ENCODE results near the gene TLR10.

DNA sequence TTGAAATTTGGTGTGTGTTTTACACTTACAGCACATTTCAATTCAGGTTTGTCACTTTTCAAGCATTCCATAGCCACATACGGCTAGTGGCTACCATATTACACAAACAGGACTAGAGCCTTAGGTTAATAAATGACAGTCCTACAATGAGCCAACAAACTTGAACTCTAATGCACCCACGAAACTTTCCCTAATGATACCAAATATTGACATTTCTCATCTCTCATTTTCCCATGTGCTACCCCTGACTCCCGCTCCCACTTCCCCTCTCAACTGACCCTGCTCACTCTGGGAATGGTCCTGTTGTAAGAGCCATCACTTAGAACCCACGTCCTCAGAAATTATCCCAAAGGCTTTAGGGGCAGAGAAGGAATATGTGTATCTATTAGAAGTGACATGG is 4.9 kb upstream of the TLR10 start:
- TF ChIP-seq, protein P1, sequence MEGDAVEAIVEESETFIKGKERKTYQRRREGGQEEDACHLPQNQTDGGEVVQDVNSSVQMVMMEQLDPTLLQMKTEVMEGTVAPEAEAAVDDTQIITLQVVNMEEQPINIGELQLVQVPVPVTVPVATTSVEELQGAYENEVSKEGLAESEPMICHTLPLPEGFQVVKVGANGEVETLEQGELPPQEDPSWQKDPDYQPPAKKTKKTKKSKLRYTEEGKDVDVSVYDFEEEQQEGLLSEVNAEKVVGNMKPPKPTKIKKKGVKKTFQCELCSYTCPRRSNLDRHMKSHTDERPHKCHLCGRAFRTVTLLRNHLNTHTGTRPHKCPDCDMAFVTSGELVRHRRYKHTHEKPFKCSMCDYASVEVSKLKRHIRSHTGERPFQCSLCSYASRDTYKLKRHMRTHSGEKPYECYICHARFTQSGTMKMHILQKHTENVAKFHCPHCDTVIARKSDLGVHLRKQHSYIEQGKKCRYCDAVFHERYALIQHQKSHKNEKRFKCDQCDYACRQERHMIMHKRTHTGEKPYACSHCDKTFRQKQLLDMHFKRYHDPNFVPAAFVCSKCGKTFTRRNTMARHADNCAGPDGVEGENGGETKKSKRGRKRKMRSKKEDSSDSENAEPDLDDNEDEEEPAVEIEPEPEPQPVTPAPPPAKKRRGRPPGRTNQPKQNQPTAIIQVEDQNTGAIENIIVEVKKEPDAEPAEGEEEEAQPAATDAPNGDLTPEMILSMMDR (IDR thresholded peaks at IDR 0.05; ENCODE audit: low read depth, low read length): no peak
- no peak for TF ChIP-seq EZH2phosphoT487 (IDR thresholded peaks at IDR 0.05; ENCODE audit: low read depth)

Data from OCI-LY3 (cell line).